ENCODE data around the gene ZNF18.

GRCh38 chr17:11950771-11951519 is 46.3 kb downstream of the ZNF18 start:
- no peak for TF ChIP-seq POLR2AphosphoS5 (IDR thresholded peaks at IDR 0.05; ENCODE audit: low read depth, low read length)
- TF ChIP-seq TAF1 (IDR thresholded peaks at IDR 0.05; ENCODE audit: borderline replicate concordance, insufficient read depth, low read length): no peak
- TF ChIP-seq REST (IDR thresholded peaks at IDR 0.05; ENCODE audit: insufficient read depth in 1 of 2, low read depth in 2 of 2, low read length in 2 of 2): no peak
- no peak for TF ChIP-seq SIN3A (IDR thresholded peaks at IDR 0.05; ENCODE audit: borderline replicate concordance, insufficient read depth, low read length)
